K562 (cell line): ENCODE data around the gene HPSE2. TPM values are rescaled to one million over a fixed set of nuclear protein-coding genes. Genes with fewer than 3 reads are reported as not detected.

Source experiments
- ATAC-seq: fragments of 200-7000 bp; cut with Tn5 transposase; 3 replicates; pipeline ENCODE4 v1.9.1; 2020; ENCODE audit warnings: moderate library complexity
- BruUV-seq: library from RNA; stranded (reverse); fragments of 400-500 nt; replicated peaks from 2 replicates; lab custom pipeline; 2021; lab: Mats Ljungman, UMichigan
- CTCF ChIA-PET: fragments of 300-600 bp; formaldehyde crosslinking; extraction: SDS; loops from one replicate; lab custom pipeline; 2021; ENCODE audit warnings: low intra/inter-chr PET ratio; lab: Yijun Ruan, JAX
- POLR2A ChIA-PET: fragments of 300-600, 350-650 bp; sonication (Branson Sonifier 250); formaldehyde crosslinking; extraction: SDS; loops from one replicate; lab custom pipeline; 2021; ENCODE audit warnings: antibody characterized with exemption, inconsistent platforms; lab: Yijun Ruan, JAX
- DNase-seq, 4 experiments: peaks; one replicate each; pipeline versions ENCODE4 v3.0.0 to v3.0.0-alpha.2; 2011 to 2018; ENCODE audit warnings: low spot score in 3 of 4, mixed read lengths in 3 of 4; ENCODE audit errors: extremely low read depth in 1 of 4
- FAIRE-seq: peaks from 2 replicates; lab custom pipeline; 2011; peaks lifted over from hg19 to GRCh38; lab: Jason Lieb, UNC
- H2AFZ ChIP-seq: 2 replicates; pipeline ENCODE4 v1.6.0; 2011; ENCODE audit warnings: low read depth, low read length, control low read depth, inconsistent platforms
- H3K27ac ChIP-seq: fragments of 200-600 bp; 3 replicates; pipeline ENCODE4 v1.8.0; 2011; ENCODE audit warnings: low read depth, mild to moderate bottlenecking, control low read depth, inconsistent platforms, low read length, moderate library complexity, mixed read lengths; ENCODE audit errors: extremely low read depth
- H3K27me3 ChIP-seq, 2 experiments: fragments of 300-600 bp in 1 of 2; 2 replicates in 1 of 2; 3 replicates in 1 of 2; pipeline versions ENCODE4 v1.6.0 to v1.8.0; 2011; ENCODE audit warnings: inconsistent platforms in 2 of 2, low read length in 2 of 2, mild to moderate bottlenecking in 1 of 2, mixed read lengths in 1 of 2, moderate library complexity in 1 of 2; ENCODE audit not compliant: control insufficient read depth in 2 of 2, insufficient read depth in 2 of 2
- H3K36me3 ChIP-seq: fragments of 300-600 bp; 3 replicates; pipeline ENCODE4 v1.8.0; 2011; ENCODE audit warnings: mild to moderate bottlenecking, low read length, inconsistent platforms; ENCODE audit not compliant: control insufficient read depth, insufficient read depth
- H3K4me1 ChIP-seq, 2 experiments: fragments of 200-600 bp in 1 of 2; replicated peaks in 1 of 2; 2 replicates in 1 of 2; 3 replicates in 1 of 2; pipeline versions ENCODE4 v1.5.1 to v1.8.0; 2011; ENCODE audit warnings: inconsistent platforms in 2 of 2, low read length in 2 of 2, mild to moderate bottlenecking in 1 of 2, mixed read lengths in 1 of 2, moderate library complexity in 1 of 2; ENCODE audit not compliant: control insufficient read depth in 2 of 2, insufficient read depth in 2 of 2
- H3K4me2 ChIP-seq: 2 replicates; pipeline ENCODE4 v1.6.1; 2011; ENCODE audit warnings: low read length, control low read depth, inconsistent platforms, mixed read lengths; ENCODE audit not compliant: insufficient read depth
- H3K4me3 ChIP-seq: fragments of 200-600 bp; sonication (generic), shearing (Covaris generic); 2 replicates; pipeline ENCODE4 v1.5.1; 2016; ENCODE audit warnings: control low read depth, inconsistent platforms
- H3K79me2 ChIP-seq: fragments of 200-600 bp; 3 replicates; pipeline ENCODE4 v1.8.0; 2011; ENCODE audit warnings: low read length, inconsistent platforms; ENCODE audit not compliant: control insufficient read depth, insufficient read depth
- H3K9ac ChIP-seq, 2 experiments: 2 replicates each; pipeline versions ENCODE4 v1.6.0 to v1.6.1; 2011; ENCODE audit warnings: low read depth in 2 of 2, low read length in 2 of 2, control low read depth in 1 of 2, inconsistent platforms in 1 of 2, mild to moderate bottlenecking in 1 of 2, mixed read lengths in 1 of 2; ENCODE audit not compliant: insufficient read depth in 1 of 2
- H3K9me1 ChIP-seq: one replicate; pipeline ENCODE4 v1.6.0; 2011; ENCODE audit warnings: inconsistent platforms, mild to moderate bottlenecking, low read length, moderate library complexity; ENCODE audit not compliant: control insufficient read depth, insufficient read depth
- H3K9me3 ChIP-seq: replicated peaks from 2 replicates; pipeline ENCODE4 v1.5.1; 2011; ENCODE audit warnings: low read depth, low read length, inconsistent platforms; ENCODE audit not compliant: control insufficient read depth, insufficient read depth
- H4K20me1 ChIP-seq: replicated peaks from 2 replicates; pipeline ENCODE4 v1.6.1; 2011; ENCODE audit warnings: low read length, inconsistent platforms, mixed read lengths; ENCODE audit not compliant: control insufficient read depth, insufficient read depth
- BRCA1 ChIP-seq, 2 experiments: fragments of 450-650 bp in 1 of 2; sonication (generic) in 1 of 2; formaldehyde crosslinking in 1 of 2; IDR thresholded peaks; 2 replicates each; pipeline versions ENCODE4 v1.5.0 to v1.6.1; 2017 to 2020; ENCODE audit warnings: mild to moderate bottlenecking in 1 of 2, missing genetic modification reagents in 1 of 2
- PCBP1 ChIP-seq: fragments of 200-400 bp; formaldehyde crosslinking; IDR thresholded peaks from 2 replicates; pipeline ENCODE4 v1.6.1; 2018; ENCODE audit warnings: mild to moderate bottlenecking, low read depth, low read length; ENCODE audit not compliant: poor library complexity, severe bottlenecking
- RAD21 ChIP-seq, 2 experiments: fragments of 250-450 bp in 1 of 2; fragments of 450-650 bp in 1 of 2; sonication (Bioruptor Pico) in 1 of 2; formaldehyde crosslinking in 1 of 2; IDR thresholded peaks in 1 of 2; conservative IDR thresholded peaks in 1 of 2; 2 replicates each; pipeline versions ENCODE4 v1.4.0 to v1.8.0; 2020 to 2022; ENCODE audit warnings: mild to moderate bottlenecking in 2 of 2, moderate library complexity in 1 of 2
- WGBS: fragments of 100-300 bp; shearing (Covaris generic); methylation state at CpG from one replicate; pipeline ENCODE4 v1.1.6; 2016; ENCODE audit warnings: low coverage, mixed read lengths; ENCODE audit not compliant: insufficient coverage; ENCODE audit errors: missing lambda C conversion rate; 5-methylcytosine and 5-hydroxymethylcytosine counted together
- in situ Hi-C: fragments of 300-500 bp; cut with MboI; formaldehyde crosslinking; loops from 4 replicates; pipeline ENCODE4 v1.15.0; 2018; ENCODE audit warnings: inconsistent platforms, mixed read lengths
- intact Hi-C: fragments of 100-400 bp; cut with micrococcal nuclease; formaldehyde crosslinking; loops from 2 replicates; pipeline ENCODE4 v1.14.2; 2022
- polyA plus RNA-seq, 8 experiments: library from polyadenylated mRNA; depleted of rRNA in 4 of 8; stranded (reverse) in 5 of 8; unstranded in 3 of 8; fragments of >200 nt; fragmentation: Nextera tagmentation in 2 of 8; fragmentation: Illumina TruSeq in 1 of 8; extraction: Ambion mirVana in 2 of 8; extraction: Trizol in 1 of 8; gene quantifications; 2 replicates each; pipeline versions ENCODE4 v1.2.1 to v1.2.3, GENCODE V29; 2011 to 2014; ENCODE audit warnings: inconsistent platforms in 1 of 8, missing spikeins in 1 of 8
- total RNA-seq, 7 experiments: library from RNA; depleted of rRNA in 6 of 7; stranded (reverse); fragments of >200 nt in 6 of 7; fragmentation: Illumina TruSeq in 2 of 7; extraction: Trizol in 2 of 7; gene quantifications; 2 replicates each; pipeline versions ENCODE4 v1.2.1 to v1.2.3, GENCODE V29; 2011 to 2021; ENCODE audit warnings: low replicate concordance in 1 of 7
- TF ChIP-seq, protein P1 (sequence below), 3 experiments: IDR thresholded peaks in 2 of 3; conservative IDR thresholded peaks in 1 of 3; 2 replicates each; pipeline ENCODE4 v1.5.1; 2011 to 2012; ENCODE audit warnings: low read length in 3 of 3, mild to moderate bottlenecking in 3 of 3, control low read depth in 2 of 3, improper control_type of control experiment in 1 of 3, inconsistent platforms in 1 of 3, low read depth in 1 of 3, mixed read lengths in 1 of 3, moderate library complexity in 1 of 3; ENCODE audit not compliant: insufficient read depth in 2 of 3

HPSE2 gene
- total and polyA plus RNA-seq, 9 of the 15 experiments (the other 6 are each of a cell fraction or from before 2014, with no cell fraction given), result 0.03 to 0.10 (median 0.04) TPM; not detected in 2

DNA sequence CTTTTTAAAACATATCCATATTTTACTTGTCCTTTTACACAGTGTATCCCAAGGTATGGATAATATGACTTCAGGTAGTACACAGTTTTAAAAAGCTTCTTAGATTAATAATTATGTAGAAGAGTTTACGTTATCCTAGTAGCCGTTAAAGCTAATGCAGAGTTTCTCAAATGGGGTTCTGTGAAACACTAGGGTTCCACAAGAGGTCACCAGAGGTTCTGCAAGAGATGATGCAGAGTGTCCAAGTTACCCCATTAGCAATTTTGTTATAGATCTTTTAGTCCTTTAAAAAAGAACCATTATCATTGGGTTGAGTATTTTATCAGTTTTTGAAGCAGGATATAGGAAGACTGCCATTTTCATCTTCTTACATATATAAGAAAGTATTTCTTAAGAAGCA, 490.0 kb downstream of the HPSE2 start:
- Histone ChIP-seq H3K9me1 (no peaks in the 10 kb centered on the region), H3K4me3 (no peak overlapping the region), H3K79me2 (no peaks in the 10 kb centered on the region), H4K20me1 (no peaks in the 10 kb centered on the region), H3K9me3 (no peaks in the 10 kb centered on the region)
- intact Hi-C loops, result loop anchor here (5.0 to 10.0 kb wide), 3 partner anchors 281 to 502 kb away; no protein-coding TSS in a partner anchor
- 90% methylated on average over 2 of the region's 2 CpGs for WGBS
- CTCF ChIA-PET, result no interaction called here
- no peak for TF ChIP-seq BRCA1 (IDR thresholded peaks at IDR 0.05)
- no peak for TF ChIP-seq BRCA1 (CRISPR knock-in tag; IDR thresholded peaks at IDR 0.05)
- TF ChIP-seq PCBP1, result no peak
- TF ChIP-seq, protein P1, sequence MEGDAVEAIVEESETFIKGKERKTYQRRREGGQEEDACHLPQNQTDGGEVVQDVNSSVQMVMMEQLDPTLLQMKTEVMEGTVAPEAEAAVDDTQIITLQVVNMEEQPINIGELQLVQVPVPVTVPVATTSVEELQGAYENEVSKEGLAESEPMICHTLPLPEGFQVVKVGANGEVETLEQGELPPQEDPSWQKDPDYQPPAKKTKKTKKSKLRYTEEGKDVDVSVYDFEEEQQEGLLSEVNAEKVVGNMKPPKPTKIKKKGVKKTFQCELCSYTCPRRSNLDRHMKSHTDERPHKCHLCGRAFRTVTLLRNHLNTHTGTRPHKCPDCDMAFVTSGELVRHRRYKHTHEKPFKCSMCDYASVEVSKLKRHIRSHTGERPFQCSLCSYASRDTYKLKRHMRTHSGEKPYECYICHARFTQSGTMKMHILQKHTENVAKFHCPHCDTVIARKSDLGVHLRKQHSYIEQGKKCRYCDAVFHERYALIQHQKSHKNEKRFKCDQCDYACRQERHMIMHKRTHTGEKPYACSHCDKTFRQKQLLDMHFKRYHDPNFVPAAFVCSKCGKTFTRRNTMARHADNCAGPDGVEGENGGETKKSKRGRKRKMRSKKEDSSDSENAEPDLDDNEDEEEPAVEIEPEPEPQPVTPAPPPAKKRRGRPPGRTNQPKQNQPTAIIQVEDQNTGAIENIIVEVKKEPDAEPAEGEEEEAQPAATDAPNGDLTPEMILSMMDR (IDR thresholded peaks at IDR 0.05 in 2 of 3, conservative IDR thresholded peaks at IDR 0.05 in 1 of 3; ENCODE audit: insufficient read depth in 2 of 3, low read depth in 1 of 3, low read length in 3 of 3), result peak in 2 of 3 experiments; percentile 30 to 35; a peak in 3 of 6 replicates
- TF ChIP-seq RAD21 (CRISPR knock-in tag; conservative IDR thresholded peaks at IDR 0.05 in 1 of 2, IDR thresholded peaks at IDR 0.05 in 1 of 2), result peak; percentile 16 to 52; a peak in 3 of 4 replicates
- TF ChIP-seq, all 486 proteins: peak for 2
- in situ Hi-C loops, result no loop called here
- no peak overlapping the region for H2AFZ ChIP-seq
- no peaks in the 10 kb centered on the region for H3K36me3 ChIP-seq
- no peak overlapping the region for H3K27ac ChIP-seq
- H3K4me1 ChIP-seq, result no peaks in the 10 kb centered on the region
- BruUV-seq, result no TSS peak
- peak; percentile 46 for FAIRE-seq
- H3K4me2 ChIP-seq, result no peak overlapping the region
- POLR2A ChIA-PET, result no interaction called here
- no peak overlapping the region for H3K9ac ChIP-seq
- no peaks in the 10 kb centered on the region for H3K27me3 ChIP-seq
- ATAC-seq, result no peak
- DNase-seq, result peak in 2 of 4 experiments; percentile 10 to 28
